NCI-H146 treated with DMSO at 0.1 percent for 48 hours (cell line): ENCODE results near the gene EDRF1.

Source experiments
- DNase-seq: peaks from one replicate; lab custom pipeline; 2025; ENCODE audit not compliant: unreplicated experiment; lab: John Stamatoyannopoulos, UW

The EDRF1 gene

GRCh38 chr10:125762692-125763648 lies 43.5 kb downstream of the EDRF1 start:
- no peak for DNase-seq

DNA sequence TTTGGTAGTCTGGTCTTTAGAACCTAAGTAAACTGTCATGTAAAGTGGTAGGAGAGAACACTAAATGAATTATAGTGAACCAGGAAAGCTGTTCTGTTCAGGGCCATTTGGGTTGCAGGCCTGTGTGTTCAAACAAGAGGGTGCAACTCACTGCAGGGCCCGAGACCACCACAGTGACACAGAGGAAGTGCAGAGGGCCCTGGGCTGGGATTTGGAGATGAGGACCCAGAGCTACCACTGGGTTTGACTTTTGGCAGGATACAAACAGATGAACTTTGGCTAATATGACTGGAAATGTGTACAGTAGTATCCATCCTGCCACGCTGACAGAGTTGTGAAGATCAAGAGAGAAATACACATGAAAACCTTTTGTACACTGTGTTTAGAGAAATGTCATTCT lies 46.3 kb downstream of the EDRF1 start:
- no peak for DNase-seq

GRCh38 chr10:125766511-125766910 lies 47.0 kb downstream of the EDRF1 start:
- DNase-seq, result no peak

- no peak for DNase-seq
These were observed 48.8 kb downstream of the EDRF1 start for GRCh38 chr10:125768219-125768855.

GRCh38 chr10:125769175-125769574 lies 49.7 kb downstream of the EDRF1 start:
- DNase-seq, result no peak

DNA sequence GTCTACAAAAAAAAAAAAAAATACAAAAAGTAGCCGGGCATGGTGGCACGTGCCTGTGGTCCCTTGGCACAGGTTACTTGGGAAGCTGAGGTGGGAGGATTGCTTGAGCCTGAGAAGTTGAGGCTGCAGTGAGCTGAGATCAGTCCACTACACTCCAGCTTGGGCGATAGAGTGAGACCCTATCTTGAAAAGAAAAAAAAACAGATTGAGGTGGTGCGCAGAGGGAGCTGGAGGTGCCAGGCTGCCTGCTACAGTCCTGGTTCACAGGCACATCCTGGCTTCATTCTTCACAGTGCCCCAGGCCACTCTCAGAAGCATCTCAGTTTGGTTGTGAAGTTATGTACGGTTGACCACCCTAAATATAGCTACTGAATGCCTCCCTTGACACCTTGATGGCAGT lies 51.3 kb downstream of the EDRF1 start:
- no peak for DNase-seq

- no peak for DNase-seq
These were observed 52.8 kb downstream of the EDRF1 start for GRCh38 chr10:125772112-125772863.

DNA sequence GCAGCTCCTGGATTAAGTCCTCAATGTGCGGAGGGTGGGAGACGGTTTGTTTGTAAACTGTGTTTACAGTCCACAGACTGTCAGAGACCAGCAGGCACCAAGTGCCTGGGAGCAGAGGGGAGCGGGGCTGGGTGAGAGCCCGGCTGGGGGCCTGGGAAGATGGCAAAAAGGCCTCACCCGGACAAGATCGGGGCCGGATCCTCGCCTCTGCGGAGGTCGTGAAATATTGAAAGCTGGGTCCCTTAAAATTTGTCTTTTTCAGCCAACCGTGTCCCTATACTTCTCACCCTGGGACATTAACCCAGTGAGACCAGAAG lies 53.3 kb downstream of the EDRF1 start:
- no peak for DNase-seq

- DNase-seq, result no peak
These were observed 54.4 kb downstream of the EDRF1 start for GRCh38 chr10:125773687-125774543.

DNA sequence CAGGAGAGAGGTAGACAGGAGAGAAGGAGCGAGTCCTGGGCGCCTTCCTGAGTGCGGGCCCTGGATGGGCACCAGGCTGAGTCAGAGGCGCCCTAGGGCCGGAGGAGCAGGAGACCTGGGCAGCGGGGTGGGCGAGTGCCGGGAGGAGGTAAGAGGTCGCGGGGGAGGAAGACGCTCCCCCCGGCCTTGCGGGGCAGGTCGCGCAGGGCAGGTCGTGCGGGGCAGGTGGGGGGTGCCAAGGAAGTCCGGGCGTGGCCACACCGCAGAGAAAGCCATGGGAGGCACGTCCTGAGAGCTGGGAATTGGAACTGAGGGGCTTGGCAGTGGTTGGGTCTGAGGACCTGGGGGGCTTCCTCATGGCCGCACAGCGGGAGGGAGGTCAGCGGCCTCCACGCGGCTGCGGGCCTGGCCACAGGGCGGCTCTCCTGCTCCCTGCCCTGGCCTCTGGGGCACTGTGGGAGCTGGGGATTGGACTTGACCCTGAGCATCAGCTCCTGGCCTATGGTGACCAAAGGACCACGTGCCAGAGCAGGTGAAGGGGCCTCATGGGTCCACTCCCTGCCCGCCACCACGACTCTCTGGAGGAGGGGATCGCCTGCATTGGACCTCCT lies 55.2 kb downstream of the EDRF1 start:
- DNase-seq, result no peak

GRCh38 chr10:125775491-125776106 lies 56.1 kb downstream of the EDRF1 start, which contains the start of gene MMP21:
TSS of gene MMP21 (minus strand) at chr10:125775821. CDS start at chr10:125775821, 0 bp downstream.
- DNase-seq, result no peak

GRCh38 chr10:125777806-125778205 lies 58.3 kb downstream of the EDRF1 start:
- no peak for DNase-seq

GRCh38 chr10:125778556-125778955 lies 59.0 kb downstream of the EDRF1 start:
- no peak for DNase-seq

GRCh38 chr10:125779403-125780327 lies 60.2 kb downstream of the EDRF1 start:
- no peak for DNase-seq

GRCh38 chr10:125781374-125781773 lies 61.9 kb downstream of the EDRF1 start:
- DNase-seq, result no peak

- no peak for DNase-seq
These were observed 62.5 kb downstream of the EDRF1 start for GRCh38 chr10:125782054-125782453.

GRCh38 chr10:125782616-125783015 lies 63.1 kb downstream of the EDRF1 start:
- no peak for DNase-seq

- no peak for DNase-seq
These were observed 63.9 kb downstream of the EDRF1 start for GRCh38 chr10:125783408-125783807.

DNA sequence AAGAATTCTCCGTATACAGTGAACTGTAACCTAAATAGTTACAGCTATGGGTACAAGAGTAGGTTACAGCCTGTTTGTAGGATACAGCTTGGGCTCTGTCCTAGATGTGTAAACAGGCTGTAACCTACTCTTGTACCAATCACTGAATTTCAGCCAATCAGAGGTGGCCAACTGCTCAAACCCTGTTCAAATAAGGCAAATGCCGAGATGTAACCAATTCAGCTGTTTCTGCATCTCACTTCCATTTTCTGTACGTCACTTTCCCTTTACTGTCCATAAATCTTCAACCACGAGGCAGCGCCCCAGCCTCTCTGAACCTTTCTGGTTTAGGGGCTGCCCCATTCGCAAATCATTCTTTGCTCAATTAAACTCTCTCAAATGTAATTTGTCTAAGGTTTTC lies 64.4 kb downstream of the EDRF1 start:
- no peak for DNase-seq
